ENCODE measurements around the gene MPRIP. TPM values are rescaled to one million over a fixed set of nuclear protein-coding genes. Genes with fewer than 3 reads are reported as not detected.

The MPRIP gene
- total RNA-seq, 1 experiment from 2014 or later, result 132 TPM

- H3K27ac Mint-ChIP-seq, result peak overlapping the region in 2 of 3 experiments; percentile 80 to 88; a peak in 3 of 7 replicates
- no peak overlapping the region for H3K4me3 Mint-ChIP-seq
- Histone ChIP-seq H2AK5ac (ENCODE audit: insufficient read length, low read length) (no peak overlapping the region), H4K20me1 (ENCODE audit: control insufficient read depth, insufficient read depth, insufficient read length) (no peaks in the 10 kb centered on the region), H2AFZ (ENCODE audit: low read length) (no peak overlapping the region), H2BK20ac (ENCODE audit: low read depth, low read length, poor library complexity, severe bottlenecking) (no peak overlapping the region), H3K18ac (ENCODE audit: insufficient read length, low read depth, low read length) (no peak overlapping the region), H2BK15ac (ENCODE audit: low read depth, low read length) (no peak overlapping the region), H3K4me2 (ENCODE audit: insufficient read depth, insufficient read length, low read length) (no peak overlapping the region), H2BK12ac (ENCODE audit: insufficient read length, low read depth, low read length) (no peak overlapping the region), H4K8ac (replicated peaks; ENCODE audit: insufficient read length, low read depth, low read length) (no peak overlapping the region), H2BK120ac (ENCODE audit: low read depth, low read length, poor library complexity, severe bottlenecking) (no peak overlapping the region), H3K27me3 (ENCODE audit: insufficient read depth, low read length) (no peaks in the 10 kb centered on the region), H3K79me1 (ENCODE audit: insufficient read depth, low read depth, low read length, poor library complexity, severe bottlenecking) (no peaks in the 10 kb centered on the region), H3T11ph (ENCODE audit: low read length) (no peak overlapping the region), H3K4me1 (ENCODE audit: insufficient read depth, low read length) (no peaks in the 10 kb centered on the region), H3K79me2 (ENCODE audit: insufficient read depth, low read length) (peaks cover 2% of the 10 kb centered on the region; the same call in 1 of the 2 replicates), H3K14ac (ENCODE audit: insufficient read depth, low read length) (no peak overlapping the region), H4K91ac (ENCODE audit: insufficient read length, low read depth, low read length) (no peak overlapping the region), H4K5ac (ENCODE audit: insufficient read length, low read depth, low read length) (no peak overlapping the region), H3K9ac (ENCODE audit: extremely low read depth, insufficient read length, low read length) (no peak overlapping the region), H3K56ac (ENCODE audit: insufficient read length, low read depth, low read length) (no peak overlapping the region), H3K4ac (ENCODE audit: low read depth, low read length) (no peak overlapping the region), H3K27ac (ENCODE audit: insufficient read length, low read depth, low read length) (no peak overlapping the region), H3K23ac (ENCODE audit: insufficient read length, low read depth, low read length) (no peak overlapping the region), H2BK5ac (ENCODE audit: insufficient read length, low read length) (no peak overlapping the region), H3K23me2 (ENCODE audit: insufficient read length, low read depth, low read length, poor library complexity, severe bottlenecking) (no peaks in the 10 kb centered on the region), H3K9me3 (ENCODE audit: control insufficient read depth, low read depth, low read length) (no peaks in the 10 kb centered on the region)
- WGBS (ENCODE audit: extremely low coverage, insufficient read length, low lambda C conversion rate), result no CpG with 5 or more reads among the region's 5 CpGs
- H3K36me3 Mint-ChIP-seq (ENCODE audit: insufficient read depth in 1 of 3, low read depth in 3 of 3), result no peaks in the 10 kb centered on the region
- H3K27me3 Mint-ChIP-seq (ENCODE audit: low read depth), result peaks cover 2% of the 10 kb centered on the region; the same call in 1 of the 2 replicates
- peaks cover 9 to 11% of the 10 kb centered on the region in 2 experiments; a peak in 2 of 4 replicates for H3K4me1 Mint-ChIP-seq
- DNase-seq, result no peak
- TF ChIP-seq CTCF (conservative IDR thresholded peaks at IDR 0.05), result no peak
- no peaks in the 10 kb centered on the region for H3K9me3 Mint-ChIP-seq
Measured at GRCh38 chr17:17119533-17119932, 77.3 kb downstream of the MPRIP start.

Measured in H9 (cell line).